ENCODE results near the gene ARSA.
A peak's percentile ranks its signal among the peaks of the same experiment; 100 is the strongest.
"Not testable (repeated sequence)": the region's sequence is repeated elsewhere in the genome, so short reads cannot be mapped to it uniquely, and the experiment has no call there.

ARSA gene

DNA sequence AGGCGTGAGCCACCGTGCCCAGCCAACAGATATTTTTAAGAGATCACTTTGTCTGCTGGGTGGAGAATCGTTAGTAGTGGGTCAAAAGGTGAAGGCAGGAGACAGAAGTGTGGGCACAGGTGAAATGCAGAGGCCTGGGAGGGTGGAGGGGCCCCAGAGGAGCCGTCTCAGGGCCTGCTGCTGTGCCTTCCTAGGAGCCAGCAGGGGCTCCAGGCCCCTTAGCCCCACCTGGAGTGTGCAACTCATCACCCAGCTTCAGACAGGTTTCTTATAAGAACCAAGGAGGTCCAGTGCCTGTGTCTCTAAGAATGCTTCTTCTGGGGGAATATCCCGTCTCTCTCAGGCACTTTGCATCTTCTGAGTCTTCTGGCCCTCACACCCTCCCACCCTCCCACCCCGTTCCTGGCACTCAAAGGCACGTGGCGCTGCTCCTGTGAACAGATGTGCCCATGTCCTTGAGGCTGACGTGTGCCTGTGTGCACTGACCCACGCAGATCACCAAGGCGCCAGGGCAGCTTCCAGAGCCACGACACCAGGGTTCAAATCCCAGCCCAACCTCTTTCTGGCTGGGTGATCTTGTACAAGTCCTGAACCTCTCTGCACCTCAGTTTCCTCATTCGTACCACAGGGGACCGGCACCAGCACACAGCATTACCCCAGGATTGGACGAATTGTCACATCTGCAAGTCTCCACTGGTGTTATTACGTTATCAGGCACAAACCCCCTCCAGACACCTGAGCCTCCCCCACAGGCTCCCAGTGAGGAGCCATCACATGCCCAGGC, 3.4 kb downstream of the ARSA start:
- FAIRE-seq: no peak
- DNase-seq (ENCODE audit: low spot score): no peak

DNA sequence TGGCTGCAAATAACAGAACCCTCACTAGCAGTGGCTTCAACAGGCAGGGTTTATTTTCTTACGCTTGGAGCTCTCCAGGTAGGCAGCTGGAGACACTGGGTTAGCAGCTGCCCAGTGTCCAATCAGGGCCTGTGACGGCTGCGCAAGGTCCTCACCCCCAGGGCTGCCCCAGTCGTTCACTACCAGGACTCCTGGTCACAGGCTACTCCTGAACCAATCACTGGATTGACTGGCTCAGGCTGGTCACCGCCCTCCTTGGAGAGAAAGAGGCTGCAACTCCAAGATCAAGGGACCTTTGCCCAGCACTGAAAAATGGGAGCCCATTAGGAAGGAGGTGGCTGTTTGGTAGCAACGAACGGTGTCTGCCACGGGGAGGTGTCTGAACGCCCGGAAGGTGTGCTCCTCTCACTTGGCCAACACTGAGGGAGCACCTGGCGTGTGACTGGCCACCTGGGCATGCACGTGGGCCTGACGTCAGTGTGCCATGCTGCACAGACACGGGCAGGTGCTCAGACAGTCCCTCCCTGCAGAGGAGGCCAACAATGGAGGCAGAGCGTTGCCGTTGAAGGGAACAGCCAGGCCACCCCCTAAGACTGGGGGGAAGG, 5.1 kb downstream of the ARSA start:
- FAIRE-seq: no peak
- DNase-seq (ENCODE audit: low spot score): no peak

DNA sequence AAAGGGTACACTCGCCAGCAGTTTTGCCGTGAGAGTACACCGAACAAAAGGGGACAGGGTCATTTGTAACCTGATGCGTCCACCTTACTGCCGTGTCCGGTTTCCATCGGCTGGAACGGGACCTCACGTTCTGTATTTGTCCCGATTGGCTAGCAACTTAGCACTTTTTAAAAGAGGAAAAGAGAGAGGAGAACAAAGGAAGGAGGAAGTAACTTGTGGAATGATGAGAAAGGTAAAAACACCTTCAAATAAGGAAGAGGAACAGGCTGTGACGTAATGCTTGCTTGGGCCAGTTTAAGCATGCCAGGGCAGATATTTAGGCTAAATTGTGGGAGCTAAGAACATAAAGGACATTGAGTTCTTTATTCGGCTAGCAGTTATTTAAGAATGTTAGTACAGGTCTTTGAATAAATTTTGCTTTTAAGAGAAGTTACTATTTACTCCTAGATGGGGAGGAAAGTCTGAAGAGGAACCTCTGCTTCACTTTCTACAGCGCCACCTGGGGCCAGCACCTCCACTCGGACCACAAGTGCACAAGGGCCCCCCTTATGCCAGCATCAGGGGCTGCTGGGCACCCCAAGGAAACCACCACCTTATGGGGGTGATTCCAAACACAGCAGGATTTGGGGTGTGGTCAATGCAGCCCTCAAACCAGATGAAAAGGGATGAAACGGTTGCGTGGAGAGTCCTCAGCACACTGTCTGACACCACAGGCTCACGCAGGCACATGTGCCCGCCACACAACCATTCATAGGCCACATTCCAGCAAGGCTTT, 5.8 kb downstream of the ARSA start:
- no peak for FAIRE-seq
- DNase-seq (ENCODE audit: low spot score): no peak

DNA sequence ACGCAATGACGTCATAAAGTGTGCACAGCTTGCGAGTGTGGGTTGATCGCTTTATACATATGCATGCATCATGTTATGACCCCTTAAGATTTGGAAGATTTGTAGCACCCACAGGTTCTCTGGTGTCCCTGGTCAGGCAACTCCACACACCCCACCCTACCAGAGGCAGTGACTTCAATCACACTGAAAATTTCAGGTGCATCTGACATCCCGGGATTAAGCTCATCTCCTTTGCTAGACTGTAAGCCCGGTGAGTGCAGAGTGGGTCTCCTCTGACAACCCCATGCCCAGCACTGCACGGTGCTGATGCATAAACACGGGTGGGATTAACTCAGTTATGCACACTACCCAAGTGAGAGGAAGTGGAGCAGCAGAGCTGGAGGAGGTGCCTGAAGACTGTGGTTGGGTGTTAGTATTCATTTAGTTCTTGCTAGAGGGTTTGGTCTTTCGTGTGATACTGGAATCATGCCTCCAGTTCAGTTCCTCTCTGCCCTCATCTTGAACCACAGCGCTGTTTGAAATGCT, 6.5 kb downstream of the ARSA start:
- DNase-seq (ENCODE audit: low spot score) (no peak), FAIRE-seq (peak; percentile 13)

DNA sequence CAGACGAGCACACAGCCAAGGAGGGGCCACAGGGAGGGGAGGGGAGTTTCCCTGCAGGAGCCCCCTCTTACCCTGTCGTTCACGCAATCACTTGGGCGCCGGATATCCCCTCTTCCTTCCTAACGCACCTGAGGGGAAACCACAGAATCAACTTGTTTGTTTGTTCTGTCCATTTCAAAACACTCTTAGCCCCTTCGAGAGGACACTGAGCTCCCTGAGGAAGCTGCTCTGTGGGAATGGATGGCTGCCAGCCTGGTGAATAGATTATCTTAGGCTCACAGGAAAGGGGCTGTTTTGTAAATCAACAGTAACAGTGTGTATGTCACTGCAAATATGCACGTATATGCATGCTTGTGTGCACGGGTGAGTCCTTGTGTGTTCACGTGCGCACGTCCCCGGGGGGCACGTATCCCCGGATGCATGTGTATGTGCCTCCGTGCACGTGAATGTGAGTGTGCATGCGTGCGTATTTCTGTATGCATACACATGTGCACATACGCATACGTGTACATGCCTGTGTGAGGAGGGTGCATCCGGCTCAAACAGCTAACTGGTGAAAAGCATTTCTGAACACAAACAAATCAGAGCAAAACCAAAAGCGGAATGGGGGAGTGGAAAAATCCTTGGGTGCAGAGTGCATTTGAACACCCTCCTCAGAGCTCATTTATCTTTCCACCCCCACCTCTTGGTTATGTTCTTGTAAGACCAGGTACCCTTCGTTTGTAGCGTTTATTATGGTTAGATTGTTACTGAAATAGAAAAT, 7.2 kb downstream of the ARSA start:
- FAIRE-seq (peak; percentile 89), DNase-seq (ENCODE audit: low spot score) (peak; percentile 82)

DNA sequence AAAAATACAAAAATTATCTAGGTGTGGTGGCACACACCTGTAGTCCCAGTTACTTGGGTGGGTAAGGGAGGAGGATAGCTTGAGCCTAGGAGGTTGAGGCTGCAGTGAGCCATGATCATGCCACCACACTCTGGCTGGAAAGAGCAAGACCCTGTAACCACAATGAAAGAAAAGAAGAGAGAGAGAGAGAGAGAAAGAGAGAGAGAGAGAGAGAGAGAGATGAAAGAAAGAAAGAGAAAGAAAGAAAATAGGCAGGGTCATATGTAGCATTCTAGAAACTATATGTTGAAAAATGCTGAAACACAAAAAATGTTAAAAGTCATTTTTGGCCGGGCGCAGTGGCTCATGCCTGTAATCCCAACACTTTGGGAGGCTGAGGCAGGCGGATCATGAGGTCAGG, 13.7 kb downstream of the ARSA start:
- not testable (repeated sequence) for FAIRE-seq; DNase-seq (ENCODE audit: low spot score)

DNA sequence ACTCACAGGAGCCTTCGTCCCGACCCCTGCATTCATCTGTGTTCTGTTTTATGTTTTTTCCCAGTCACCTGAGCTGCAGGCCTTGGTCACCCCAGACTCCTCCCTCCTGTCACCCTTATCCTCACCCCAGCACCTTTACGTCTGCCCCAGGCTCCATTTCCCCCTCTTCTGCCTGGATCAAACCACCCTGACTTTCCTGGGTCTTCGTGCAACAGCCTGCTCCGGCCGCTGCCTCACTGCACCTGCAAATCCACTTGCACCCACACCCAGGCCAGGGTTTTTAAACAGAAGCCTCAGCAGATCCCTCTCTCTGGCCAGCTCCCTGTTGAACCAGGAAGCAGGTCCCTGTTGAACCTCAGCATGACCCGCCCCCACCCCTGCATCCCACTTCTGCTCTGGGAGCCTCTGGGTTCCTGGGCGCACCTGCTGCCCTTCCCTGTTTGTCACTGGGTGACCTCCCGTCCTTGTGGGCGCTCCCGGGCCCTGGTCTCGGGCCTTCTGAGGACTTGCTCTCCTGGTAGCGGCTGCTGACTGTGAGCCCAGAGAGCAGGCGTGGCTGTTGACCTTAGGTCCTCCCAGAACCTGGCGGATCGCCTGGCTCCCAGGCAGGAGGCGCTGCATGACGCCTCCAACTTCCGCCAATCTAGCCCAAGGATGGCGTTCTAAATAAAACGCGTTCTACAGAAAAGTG, 14.5 kb downstream of the ARSA start:
- DNase-seq (ENCODE audit: low spot score) (no peak), FAIRE-seq (no peak)

DNA sequence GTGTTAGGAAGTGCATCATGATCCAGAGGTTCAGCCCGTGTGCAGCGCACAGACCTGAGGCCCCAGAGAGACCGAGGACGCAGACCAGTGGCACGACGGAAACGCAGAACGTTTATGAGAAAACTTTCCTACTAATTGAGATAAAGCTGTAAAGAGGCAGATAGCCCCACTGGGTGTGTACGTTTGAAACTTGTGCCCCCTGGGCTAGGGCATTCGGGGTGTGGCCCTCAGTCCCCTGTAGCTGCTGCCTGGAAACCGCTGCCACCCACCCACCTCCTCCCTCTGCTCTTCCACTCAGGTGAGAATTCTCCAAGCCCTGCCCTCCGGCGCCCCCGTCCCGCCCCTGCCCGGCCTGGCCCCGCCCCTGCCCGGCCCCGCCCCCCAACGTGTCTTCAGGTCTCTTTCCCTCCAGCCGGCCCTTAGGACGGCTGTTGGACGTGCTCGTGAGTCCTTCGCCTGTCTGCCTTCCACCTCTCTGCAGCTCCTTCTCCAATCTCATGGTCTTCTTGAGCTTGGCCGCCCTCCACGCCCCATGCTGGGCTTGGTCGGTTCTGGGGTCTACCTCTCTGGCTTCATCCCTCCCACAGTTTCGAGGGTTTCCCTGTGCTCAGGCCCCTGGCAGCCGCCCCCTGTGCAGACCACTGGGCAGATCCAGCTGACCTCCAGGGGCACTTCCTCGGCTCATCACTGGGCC, 15.3 kb downstream of the ARSA start:
- FAIRE-seq (no peak), DNase-seq (ENCODE audit: low spot score) (peak; percentile 37)

DNA sequence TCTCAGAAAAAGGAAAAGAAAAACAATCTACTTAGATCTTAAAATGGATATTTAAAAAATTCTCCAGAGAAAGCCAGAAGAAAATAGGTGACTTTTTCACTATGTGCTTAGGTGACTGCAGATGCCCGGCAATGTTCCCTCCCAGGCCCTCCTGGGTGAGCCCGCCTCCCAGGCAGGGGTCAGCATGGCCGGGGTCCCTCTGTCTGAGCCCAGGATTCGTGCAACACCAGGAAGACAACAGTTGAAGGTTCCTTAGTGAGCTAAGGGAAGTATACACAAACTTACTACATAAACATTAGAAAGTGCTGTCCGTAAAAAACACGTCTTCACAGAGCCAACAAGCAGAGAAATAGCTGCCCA, 15.8 kb downstream of the ARSA start:
- FAIRE-seq (no peak), DNase-seq (ENCODE audit: low spot score) (no peak)

DNA sequence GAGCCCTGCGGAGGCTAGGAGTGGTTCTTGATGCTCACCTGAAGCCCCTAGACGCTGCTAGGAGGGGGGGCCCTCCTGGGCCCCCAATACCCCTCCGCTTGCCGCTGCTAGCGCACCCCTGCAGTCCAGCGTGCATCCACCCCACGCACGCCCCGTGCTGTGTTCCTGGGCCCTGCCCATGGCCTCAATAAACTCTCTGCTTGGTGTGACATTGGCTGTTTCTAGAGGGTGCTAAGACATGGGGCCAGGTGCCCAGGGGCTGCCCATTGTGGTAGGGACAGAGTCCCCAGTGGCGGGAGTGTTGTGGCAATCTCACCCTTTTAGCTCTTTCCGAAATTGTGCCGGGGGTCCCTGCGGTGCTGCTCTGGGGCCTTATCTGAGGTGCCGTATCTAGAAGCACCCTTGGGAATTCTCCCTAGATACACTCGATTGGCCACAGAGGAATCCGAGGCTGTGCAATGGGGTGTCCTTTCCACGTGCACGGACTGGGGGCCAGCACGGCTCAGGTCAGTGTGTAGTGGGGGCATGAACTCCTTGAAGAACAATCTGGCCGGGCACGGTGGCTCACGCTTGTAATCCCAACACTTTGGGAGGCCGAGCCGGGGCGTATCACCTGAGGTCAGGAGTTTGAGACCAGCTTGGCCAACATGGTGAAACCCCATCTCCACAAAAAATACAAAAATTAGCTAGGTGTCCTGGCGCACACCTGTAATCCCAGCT, 16.5 kb downstream of the ARSA start:
- FAIRE-seq (no peak), DNase-seq (ENCODE audit: low spot score) (no peak)

DNA sequence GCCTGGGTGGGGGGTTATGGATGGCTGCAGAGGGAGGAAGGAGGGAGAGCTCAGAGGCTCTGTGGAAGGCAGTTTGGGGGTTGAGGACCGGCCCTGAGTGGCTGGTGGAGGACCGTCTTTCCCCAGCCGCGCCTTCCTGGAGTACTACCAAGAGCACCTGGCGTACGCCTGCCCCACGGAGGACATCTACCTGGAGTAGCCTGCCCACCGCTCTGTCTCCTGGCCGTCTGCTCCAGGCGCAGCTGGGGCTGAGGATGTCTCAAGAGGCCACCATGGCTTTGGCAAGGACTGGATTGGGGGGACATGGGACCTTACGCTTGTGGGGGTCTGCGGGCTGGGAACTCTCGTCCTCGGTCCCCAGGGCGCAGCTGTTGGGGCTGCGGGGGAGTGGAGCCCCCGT, 17.4 kb downstream of the ARSA start:
- FAIRE-seq (no peak), DNase-seq (ENCODE audit: low spot score) (no peak)

DNA sequence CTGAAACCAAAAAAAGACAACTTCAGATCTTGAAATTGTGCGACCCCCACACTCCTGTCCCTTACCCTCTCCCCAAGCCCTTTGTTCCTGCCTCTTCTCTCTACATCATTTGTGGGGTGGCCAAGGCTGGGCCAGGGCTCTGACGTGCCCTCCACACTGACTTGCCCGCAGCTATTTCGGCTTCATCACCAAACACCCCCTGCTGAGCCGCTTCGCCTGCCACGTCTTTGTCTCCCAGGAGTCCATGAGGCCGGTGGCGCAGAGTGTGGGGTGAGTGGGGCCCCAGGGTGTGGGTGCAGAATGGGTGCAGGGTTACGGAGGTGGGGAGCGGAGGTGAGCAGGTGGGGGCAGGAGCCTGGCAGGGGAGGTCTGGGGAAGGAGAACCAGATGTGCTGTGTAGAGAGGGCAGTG, 17.9 kb downstream of the ARSA start:
- no peak for FAIRE-seq
- no peak for DNase-seq (ENCODE audit: low spot score)

DNA sequence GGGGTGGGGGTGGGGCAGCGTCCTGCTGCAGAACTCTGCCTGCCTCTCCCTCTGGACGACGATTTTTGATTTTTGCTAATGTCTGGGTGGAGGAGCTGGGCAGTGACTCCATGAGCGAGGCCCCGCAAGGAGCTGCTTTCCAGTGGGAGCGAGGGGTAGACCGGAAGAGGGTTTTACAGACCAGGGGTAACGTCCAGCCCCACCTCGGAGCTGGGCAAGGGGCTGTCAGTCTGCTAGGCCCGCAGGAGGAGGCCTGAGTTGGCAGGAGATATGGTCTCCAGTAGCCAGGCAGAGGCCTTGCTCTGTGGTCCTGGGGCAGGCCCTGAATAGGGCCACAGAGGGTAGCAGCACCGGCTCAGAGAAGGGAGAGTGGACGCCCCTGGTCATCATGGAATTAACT, 18.4 kb downstream of the ARSA start:
- no peak for DNase-seq (ENCODE audit: low spot score)
- no peak for FAIRE-seq

DNA sequence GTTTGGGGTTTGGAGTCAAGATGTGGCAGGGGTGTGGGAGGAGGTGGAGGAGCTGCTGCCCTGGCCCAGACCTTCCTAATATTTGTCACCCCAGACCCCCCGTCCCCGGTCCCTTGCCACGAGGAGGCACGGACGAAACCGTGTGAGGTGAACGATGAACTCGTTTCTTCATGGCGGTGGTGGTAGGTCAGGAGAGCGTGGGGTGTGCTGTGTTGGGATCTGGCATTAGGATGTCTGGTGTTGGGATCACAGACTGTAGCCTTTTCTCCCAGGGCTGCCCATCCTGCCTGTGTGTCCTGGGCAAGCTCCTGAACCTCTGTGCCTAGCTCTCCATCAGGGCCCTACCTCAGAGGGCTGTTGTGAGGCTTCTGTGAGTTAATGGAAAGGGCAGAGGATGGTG, 19.0 kb downstream of the ARSA start:
- FAIRE-seq: no peak

DNA sequence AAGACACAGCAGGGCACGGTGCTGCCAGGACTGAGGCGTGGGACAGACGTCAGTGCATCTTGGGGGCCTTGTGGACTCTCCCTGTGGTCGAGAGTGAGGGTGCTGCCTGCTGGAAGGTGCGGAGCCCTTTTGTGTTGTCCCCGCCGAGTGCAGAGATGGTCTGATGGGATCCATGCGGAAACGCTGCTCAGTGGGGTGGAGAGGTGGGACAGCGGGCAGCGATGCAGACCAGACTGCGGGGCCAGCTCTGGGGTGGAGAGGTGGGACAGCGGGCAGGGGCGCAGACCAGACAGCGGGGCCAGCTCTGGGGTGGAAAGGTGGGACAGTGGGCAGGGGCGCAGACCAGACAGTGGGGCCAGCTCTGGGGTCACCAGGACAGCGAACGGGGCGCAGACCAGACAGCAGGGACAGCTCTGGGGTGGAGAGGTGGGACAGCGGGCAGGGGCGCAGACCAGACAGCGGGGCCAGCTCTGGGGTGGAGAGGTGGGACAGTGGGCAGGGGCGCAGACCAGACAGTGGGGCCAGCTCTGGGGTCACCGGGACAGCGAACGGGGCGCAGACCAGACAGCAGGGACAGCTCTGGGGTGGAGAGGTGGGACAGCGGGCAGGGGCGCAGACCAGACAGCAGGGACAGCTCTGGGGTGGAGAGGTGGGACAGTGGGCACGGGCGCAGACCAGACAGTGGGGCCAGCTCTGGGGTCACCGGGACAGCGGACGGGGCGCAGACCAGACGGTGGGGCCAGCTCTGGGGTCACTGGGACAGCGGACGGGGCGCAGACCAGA, 19.7 kb downstream of the ARSA start:
- DNase-seq (ENCODE audit: low spot score): not testable (repeated sequence)

More for the DNA sequence above, 19.0 kb downstream of the ARSA start:
- no peak for DNase-seq (ENCODE audit: low spot score)

DNA sequence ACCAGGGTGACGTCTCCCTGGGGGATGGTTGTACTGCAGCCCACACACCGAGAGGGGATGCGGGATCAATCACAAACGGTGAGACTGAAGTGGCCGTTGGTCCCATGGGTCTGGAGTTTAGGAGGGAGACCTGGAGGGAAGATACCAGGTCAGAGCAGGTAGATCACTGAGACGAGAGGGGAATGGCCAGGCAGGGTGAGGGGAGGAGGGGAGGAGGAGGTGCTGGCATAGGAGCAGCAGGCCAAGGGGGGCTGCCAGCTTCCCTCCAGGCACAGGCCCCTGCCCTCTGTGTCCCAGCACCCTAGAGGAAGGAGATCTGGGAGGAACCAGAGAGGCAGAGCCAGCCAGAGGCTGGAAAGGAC, 20.3 kb downstream of the ARSA start:
- FAIRE-seq: no peak
- DNase-seq (ENCODE audit: low spot score): no peak

More for the DNA sequence above, 19.7 kb downstream of the ARSA start:
- not testable (repeated sequence) for FAIRE-seq

DNA sequence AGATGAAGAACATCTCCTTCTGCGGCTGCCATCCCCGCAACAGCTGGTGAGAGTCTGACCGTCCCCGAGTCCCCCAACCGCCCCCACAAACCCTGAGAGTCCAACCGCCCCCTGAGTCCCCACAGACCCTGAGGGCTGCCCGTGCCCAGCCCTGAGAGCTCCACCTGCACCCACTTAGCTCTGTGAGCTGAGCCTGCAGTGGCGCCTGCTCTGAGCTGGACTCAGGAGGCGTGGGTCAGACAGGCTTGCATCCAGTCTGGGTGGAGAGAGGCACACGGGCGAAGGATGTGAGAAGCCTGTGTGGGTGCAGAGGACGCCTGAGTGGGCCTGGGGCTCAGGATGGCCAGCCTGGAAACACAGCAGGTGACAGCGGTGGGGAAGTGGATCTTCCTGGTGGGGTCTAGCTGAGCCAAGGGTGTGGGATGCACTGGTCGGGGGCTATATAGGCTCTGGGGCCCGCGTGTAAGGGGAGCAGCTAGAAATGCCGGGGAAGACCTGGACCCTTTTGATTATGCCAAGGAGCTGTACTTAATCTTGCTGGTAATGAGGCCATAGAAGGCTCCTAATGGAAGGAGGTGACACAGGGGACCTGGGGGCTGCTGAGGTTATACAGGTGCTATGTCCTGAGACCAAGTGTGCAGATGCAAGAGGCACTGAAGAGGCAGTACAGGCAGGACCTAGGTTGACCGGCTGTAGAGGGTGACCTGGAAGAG, 20.9 kb downstream of the ARSA start:
- FAIRE-seq (no peak), DNase-seq (ENCODE audit: low spot score) (no peak)
